K562 (cell line): ENCODE measurements around the gene SLC11A1. TPM values are rescaled to one million over a fixed set of nuclear protein-coding genes. Genes with fewer than 3 reads are reported as not detected.

Experiments used
- ARID1B ChIP-seq: fragments of 450-650 bp; IDR thresholded peaks from 2 replicates; pipeline ENCODE4 v1.6.1; 2016; ENCODE audit warnings: antibody characterized with exemption, mild to moderate bottlenecking, inconsistent platforms
- CBX5 ChIP-seq: IDR thresholded peaks from 2 replicates; pipeline ENCODE4 v1.6.1; 2014; ENCODE audit warnings: low read depth, borderline replicate concordance
- DMBX1 ChIP-seq: fragments of 250-450 bp; sonication (Bioruptor Pico); IDR thresholded peaks from 2 replicates; pipeline ENCODE4 v1.8.0; 2022; ENCODE audit warnings: inconsistent platforms, mild to moderate bottlenecking, moderate library complexity, borderline replicate concordance
- NCOA2 ChIP-seq, 2 experiments: fragments of 450-650 bp; IDR thresholded peaks; 2 replicates each; pipeline ENCODE4 v1.6.1; 2018; ENCODE audit warnings: mild to moderate bottlenecking in 2 of 2, moderate library complexity in 1 of 2; ENCODE audit not compliant: partially characterized antibody in 2 of 2
- NFXL1 ChIP-seq: fragments of 450-650 bp; formaldehyde crosslinking; IDR thresholded peaks from 2 replicates; pipeline ENCODE4 v1.4.0; 2021; ENCODE audit warnings: mild to moderate bottlenecking
- RAD51 ChIP-seq: fragments of 450-650 bp; IDR thresholded peaks from 2 replicates; pipeline ENCODE4 v1.7.1; 2016; ENCODE audit warnings: low read depth, mild to moderate bottlenecking, borderline replicate concordance
- RBBP5 ChIP-seq: fragments of 200-600 bp; sonication (generic); IDR thresholded peaks from 2 replicates; pipeline ENCODE4 v1.6.1; 2012; ENCODE audit warnings: borderline replicate concordance, mild to moderate bottlenecking, low read length, control low read depth, inconsistent platforms; ENCODE audit not compliant: insufficient read depth, poor library complexity, severe bottlenecking
- SMAD4 ChIP-seq: fragments of 250-450 bp; sonication (Bioruptor Pico); conservative IDR thresholded peaks from 2 replicates; pipeline ENCODE4 v1.8.0; 2021; ENCODE audit warnings: inconsistent platforms, mild to moderate bottlenecking, moderate library complexity
- TBP ChIP-seq: optimal IDR thresholded peaks from 2 replicates; pipeline ENCODE3; 2011; ENCODE audit warnings: low read depth, low read length, improper control_type of control experiment
- TEAD1 ChIP-seq, 2 experiments: fragments of 450-650 bp in 1 of 2; sonication (generic) in 1 of 2; formaldehyde crosslinking; IDR thresholded peaks; 2 replicates each; pipeline versions ENCODE4 v1.4.0 to v1.8.0; 2020 to 2022; ENCODE audit warnings: mild to moderate bottlenecking in 2 of 2, missing genetic modification reagents in 1 of 2
- ZNF766 ChIP-seq: fragments of 200-800 bp; sonication (Bioruptor generic); conservative IDR thresholded peaks from 2 replicates; pipeline ENCODE4 v1.6.1; 2016; ENCODE audit warnings: missing genetic modification characterization, missing compliant biosample characterization
- polyA plus RNA-seq, 8 experiments: library from polyadenylated mRNA; depleted of rRNA in 4 of 8; stranded (reverse) in 5 of 8; unstranded in 3 of 8; fragments of >200 nt; fragmentation: Nextera tagmentation in 2 of 8; fragmentation: Illumina TruSeq in 1 of 8; extraction: Ambion mirVana in 2 of 8; extraction: Trizol in 1 of 8; gene quantifications; 2 replicates each; pipeline versions ENCODE4 v1.2.1 to v1.2.3, GENCODE V29; 2011 to 2014; ENCODE audit warnings: inconsistent platforms in 1 of 8, missing spikeins in 1 of 8
- total RNA-seq, 7 experiments: library from RNA; depleted of rRNA in 6 of 7; stranded (reverse); fragments of >200 nt in 6 of 7; fragmentation: Illumina TruSeq in 2 of 7; extraction: Trizol in 2 of 7; gene quantifications; 2 replicates each; pipeline versions ENCODE4 v1.2.1 to v1.2.3, GENCODE V29; 2011 to 2021; ENCODE audit warnings: low replicate concordance in 1 of 7
- TF ChIP-seq, protein P1 (sequence below): sonication (generic); formaldehyde crosslinking; IDR thresholded peaks from 2 replicates; pipeline ENCODE4 v1.8.0; 2023; ENCODE audit warnings: mild to moderate bottlenecking, missing genetic modification reagents
- TF ChIP-seq, protein P2 (sequence below): sonication (generic); formaldehyde crosslinking; IDR thresholded peaks from 2 replicates; pipeline ENCODE4 v1.8.0; 2022; ENCODE audit warnings: missing genetic modification reagents, mild to moderate bottlenecking, borderline replicate concordance
- TF ChIP-seq, protein P3 (sequence below): fragments of 250-450 bp; sonication (Bioruptor Pico); IDR thresholded peaks from 2 replicates; pipeline ENCODE4 v1.4.0; 2020; ENCODE audit warnings: borderline replicate concordance
- TF ChIP-seq, protein P4 (sequence below): sonication (generic); formaldehyde crosslinking; IDR thresholded peaks from 2 replicates; pipeline ENCODE4 v1.8.0; 2022; ENCODE audit warnings: mild to moderate bottlenecking, missing genetic modification reagents
- TF ChIP-seq, protein P5 (sequence below): fragments of 450-650 bp; IDR thresholded peaks from one replicate; pipeline ENCODE4 v1.6.1; 2018; ENCODE audit warnings: mild to moderate bottlenecking, moderate library complexity; ENCODE audit not compliant: partially characterized antibody

Gene SLC11A1
- total and polyA plus RNA-seq, 9 of the 15 experiments (the other 6 are each of a cell fraction or from before 2014, with no cell fraction given): 0.35 to 1.6 (median 0.65) TPM

DNA sequence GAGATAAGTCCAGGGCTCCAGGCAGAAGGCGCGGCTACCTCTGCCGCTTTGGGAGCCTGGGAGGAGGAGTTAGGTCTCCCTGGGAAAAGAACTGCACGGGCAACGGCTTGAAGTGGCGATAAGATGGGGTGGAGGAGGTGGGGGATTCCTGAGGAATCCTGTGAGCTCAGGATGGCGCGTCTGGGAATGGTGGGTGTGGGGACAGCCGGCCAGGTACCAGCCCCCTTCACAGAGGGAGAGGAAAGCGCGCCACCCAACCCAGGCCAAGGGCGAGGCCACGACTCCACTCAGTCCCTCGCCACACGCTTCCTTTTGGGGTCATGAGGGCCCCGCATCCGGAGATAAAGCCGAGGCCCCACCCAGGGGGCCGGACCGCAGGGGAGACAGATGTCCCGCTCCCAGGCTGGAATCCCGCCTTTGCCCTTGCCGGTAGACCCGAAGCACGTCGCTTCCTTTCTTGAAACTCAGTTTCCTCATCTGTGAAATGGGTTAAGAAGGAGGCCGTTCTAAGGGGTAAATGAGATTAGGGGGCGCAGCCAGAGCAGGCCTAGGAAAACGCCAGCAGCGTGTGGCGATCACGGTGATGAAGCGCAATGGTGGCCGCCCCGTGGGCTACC lies 15.9 kb downstream of the SLC11A1 start (continued):
- TF ChIP-seq, protein P1, sequence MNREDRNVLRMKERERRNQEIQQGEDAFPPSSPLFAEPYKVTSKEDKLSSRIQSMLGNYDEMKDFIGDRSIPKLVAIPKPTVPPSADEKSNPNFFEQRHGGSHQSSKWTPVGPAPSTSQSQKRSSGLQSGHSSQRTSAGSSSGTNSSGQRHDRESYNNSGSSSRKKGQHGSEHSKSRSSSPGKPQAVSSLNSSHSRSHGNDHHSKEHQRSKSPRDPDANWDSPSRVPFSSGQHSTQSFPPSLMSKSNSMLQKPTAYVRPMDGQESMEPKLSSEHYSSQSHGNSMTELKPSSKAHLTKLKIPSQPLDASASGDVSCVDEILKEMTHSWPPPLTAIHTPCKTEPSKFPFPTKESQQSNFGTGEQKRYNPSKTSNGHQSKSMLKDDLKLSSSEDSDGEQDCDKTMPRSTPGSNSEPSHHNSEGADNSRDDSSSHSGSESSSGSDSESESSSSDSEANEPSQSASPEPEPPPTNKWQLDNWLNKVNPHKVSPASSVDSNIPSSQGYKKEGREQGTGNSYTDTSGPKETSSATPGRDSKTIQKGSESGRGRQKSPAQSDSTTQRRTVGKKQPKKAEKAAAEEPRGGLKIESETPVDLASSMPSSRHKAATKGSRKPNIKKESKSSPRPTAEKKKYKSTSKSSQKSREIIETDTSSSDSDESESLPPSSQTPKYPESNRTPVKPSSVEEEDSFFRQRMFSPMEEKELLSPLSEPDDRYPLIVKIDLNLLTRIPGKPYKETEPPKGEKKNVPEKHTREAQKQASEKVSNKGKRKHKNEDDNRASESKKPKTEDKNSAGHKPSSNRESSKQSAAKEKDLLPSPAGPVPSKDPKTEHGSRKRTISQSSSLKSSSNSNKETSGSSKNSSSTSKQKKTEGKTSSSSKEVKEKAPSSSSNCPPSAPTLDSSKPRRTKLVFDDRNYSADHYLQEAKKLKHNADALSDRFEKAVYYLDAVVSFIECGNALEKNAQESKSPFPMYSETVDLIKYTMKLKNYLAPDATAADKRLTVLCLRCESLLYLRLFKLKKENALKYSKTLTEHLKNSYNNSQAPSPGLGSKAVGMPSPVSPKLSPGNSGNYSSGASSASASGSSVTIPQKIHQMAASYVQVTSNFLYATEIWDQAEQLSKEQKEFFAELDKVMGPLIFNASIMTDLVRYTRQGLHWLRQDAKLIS (CRISPR knock-in tag): no peak
- TF ChIP-seq ZNF766 (CRISPR knock-in tag) (no peak), TBP (peak; percentile 39), RBBP5 (peak; percentile 45), NCOA2 (IDR thresholded peaks at IDR 0.05; ENCODE audit: partially characterized antibody in 2 of 2) (no peak), SMAD4 (CRISPR knock-in tag) (peak; percentile 85), NFXL1 (no peak), ARID1B (peak; percentile 80), TEAD1 (CRISPR knock-in tag; IDR thresholded peaks at IDR 0.05) (peak in 1 of 2 experiments; percentile 89; a peak in 2 of 4 replicates), DMBX1 (CRISPR knock-in tag) (peak; percentile 30; the same call in 1 of the 2 replicates), RAD51 (no peak), CBX5 (no peak)
- TF ChIP-seq, protein P2, sequence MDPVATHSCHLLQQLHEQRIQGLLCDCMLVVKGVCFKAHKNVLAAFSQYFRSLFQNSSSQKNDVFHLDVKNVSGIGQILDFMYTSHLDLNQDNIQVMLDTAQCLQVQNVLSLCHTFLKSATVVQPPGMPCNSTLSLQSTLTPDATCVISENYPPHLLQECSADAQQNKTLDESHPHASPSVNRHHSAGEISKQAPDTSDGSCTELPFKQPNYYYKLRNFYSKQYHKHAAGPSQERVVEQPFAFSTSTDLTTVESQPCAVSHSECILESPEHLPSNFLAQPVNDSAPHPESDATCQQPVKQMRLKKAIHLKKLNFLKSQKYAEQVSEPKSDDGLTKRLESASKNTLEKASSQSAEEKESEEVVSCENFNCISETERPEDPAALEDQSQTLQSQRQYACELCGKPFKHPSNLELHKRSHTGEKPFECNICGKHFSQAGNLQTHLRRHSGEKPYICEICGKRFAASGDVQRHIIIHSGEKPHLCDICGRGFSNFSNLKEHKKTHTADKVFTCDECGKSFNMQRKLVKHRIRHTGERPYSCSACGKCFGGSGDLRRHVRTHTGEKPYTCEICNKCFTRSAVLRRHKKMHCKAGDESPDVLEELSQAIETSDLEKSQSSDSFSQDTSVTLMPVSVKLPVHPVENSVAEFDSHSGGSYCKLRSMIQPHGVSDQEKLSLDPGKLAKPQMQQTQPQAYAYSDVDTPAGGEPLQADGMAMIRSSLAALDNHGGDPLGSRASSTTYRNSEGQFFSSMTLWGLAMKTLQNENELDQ (CRISPR knock-in tag): no peak
- TF ChIP-seq, protein P3, sequence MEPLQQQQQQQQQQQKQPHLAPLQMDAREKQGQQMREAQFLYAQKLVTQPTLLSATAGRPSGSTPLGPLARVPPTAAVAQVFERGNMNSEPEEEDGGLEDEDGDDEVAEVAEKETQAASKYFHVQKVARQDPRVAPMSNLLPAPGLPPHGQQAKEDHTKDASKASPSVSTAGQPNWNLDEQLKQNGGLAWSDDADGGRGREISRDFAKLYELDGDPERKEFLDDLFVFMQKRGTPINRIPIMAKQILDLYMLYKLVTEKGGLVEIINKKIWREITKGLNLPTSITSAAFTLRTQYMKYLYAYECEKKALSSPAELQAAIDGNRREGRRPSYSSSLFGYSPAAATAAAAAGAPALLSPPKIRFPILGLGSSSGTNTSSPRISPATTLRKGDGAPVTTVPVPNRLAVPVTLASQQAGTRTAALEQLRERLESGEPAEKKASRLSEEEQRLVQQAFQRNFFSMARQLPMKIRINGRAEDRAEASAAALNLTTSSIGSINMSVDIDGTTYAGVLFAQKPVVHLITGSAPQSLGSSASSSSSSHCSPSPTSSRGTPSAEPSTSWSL (CRISPR knock-in tag): no peak
- TF ChIP-seq, protein P4, sequence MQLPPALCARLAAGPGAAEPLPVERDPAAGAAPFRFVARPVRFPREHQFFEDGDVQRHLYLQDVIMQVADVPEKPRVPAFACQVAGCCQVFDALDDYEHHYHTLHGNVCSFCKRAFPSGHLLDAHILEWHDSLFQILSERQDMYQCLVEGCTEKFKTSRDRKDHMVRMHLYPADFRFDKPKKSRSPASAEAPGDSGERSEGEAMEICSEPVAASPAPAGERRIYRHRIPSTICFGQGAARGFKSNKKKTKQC (CRISPR knock-in tag): 0 out of 2 replicates have a peak, but pooled peaks have one; percentile 25
- TF ChIP-seq, protein P5, sequence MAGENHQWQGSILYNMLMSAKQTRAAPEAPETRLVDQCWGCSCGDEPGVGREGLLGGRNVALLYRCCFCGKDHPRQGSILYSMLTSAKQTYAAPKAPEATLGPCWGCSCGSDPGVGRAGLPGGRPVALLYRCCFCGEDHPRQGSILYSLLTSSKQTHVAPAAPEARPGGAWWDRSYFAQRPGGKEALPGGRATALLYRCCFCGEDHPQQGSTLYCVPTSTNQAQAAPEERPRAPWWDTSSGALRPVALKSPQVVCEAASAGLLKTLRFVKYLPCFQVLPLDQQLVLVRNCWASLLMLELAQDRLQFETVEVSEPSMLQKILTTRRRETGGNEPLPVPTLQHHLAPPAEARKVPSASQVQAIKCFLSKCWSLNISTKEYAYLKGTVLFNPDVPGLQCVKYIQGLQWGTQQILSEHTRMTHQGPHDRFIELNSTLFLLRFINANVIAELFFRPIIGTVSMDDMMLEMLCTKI: no peak
